Testis (tissue), 2 donors: ENCODE data around the gene PRKG1.

Experiments
- CTCF ChIP-seq, 3 experiments: fragments of 450-650 bp in 2 of 3; fragments of 200-600 bp in 1 of 3; sonication (generic) in 1 of 3; IDR thresholded peaks; one replicate each; pipeline ENCODE4 v1.5.1; 2016 to 2019; ENCODE audit warnings: antibody characterized with exemption in 3 of 3, mild to moderate bottlenecking in 2 of 3, moderate library complexity in 1 of 3
- POLR2A ChIP-seq: fragments of 450-650 bp; IDR thresholded peaks from one replicate; pipeline ENCODE4 v1.6.1; 2017; ENCODE audit warnings: antibody characterized with exemption, mild to moderate bottlenecking, moderate library complexity

- no peak for TF ChIP-seq CTCF (IDR thresholded peaks at IDR 0.05)
- no peak for TF ChIP-seq POLR2A
These were observed 411.4 kb downstream of the PRKG1 start for GRCh38 chr10:51485668-51486067.
